GM18508 (cell line): ENCODE data around the gene SYT12.

Source experiments
- ATAC-seq: cut with Tn5 transposase; IDR thresholded peaks from one replicate; pipeline ENCODE4 v1.9.1; 2021; ENCODE audit warnings: moderate number of reproducible peaks; ENCODE audit not compliant: insufficient read depth, unreplicated experiment

The SYT12 gene

DNA sequence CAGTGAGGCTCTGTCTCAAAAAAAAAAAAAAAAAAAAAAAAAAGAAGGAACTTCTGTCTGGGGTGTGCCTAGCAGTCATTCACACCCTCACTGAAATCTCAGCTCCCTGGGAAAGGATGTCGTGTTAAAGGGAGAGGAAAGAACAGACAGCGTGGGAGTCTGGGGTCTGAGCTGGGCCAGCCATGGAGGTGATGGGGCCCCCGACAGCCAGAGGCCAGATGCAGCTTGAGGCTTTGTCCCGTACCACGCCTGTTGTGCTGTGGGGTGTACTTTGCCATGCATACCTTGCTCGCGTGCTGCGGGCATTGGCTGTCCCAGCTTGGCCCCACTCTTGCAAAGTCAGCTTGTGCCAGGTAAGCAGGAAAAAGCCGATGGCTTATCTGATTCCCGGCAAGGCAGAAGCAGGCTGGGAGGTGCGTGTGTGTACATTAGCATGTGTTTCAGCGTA, 4.6 kb downstream of the SYT12 start:
- ATAC-seq: no peak

- no peak for ATAC-seq
Observed at GRCh38 chr11:67027943-67028542, 5.1 kb downstream of the SYT12 start.

DNA sequence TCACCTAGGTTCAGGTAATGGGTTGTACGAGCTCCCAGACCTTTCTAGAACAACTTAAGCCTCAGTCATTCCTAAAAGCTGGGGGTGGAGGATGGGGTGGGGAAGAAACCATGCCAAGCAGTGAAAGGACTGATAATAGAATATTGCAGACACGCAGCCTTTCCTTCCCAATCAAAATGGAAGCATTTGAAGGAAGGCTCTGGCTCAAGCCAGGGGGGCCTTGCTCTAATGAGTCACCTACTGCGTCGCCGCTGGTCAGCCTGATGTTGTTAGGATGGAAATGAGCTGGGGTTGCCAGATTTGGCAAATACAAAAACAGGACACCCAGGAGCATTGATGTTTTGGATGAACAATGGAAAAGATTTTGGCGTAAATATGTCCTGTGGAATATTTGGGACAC, 6.2 kb downstream of the SYT12 start:
- ATAC-seq: no peak

GRCh38 chr11:67030976-67031375, 8.0 kb downstream of the SYT12 start:
- ATAC-seq: no peak

- ATAC-seq: no peak
Observed at GRCh38 chr11:67031791-67032561, 9.0 kb downstream of the SYT12 start.

DNA sequence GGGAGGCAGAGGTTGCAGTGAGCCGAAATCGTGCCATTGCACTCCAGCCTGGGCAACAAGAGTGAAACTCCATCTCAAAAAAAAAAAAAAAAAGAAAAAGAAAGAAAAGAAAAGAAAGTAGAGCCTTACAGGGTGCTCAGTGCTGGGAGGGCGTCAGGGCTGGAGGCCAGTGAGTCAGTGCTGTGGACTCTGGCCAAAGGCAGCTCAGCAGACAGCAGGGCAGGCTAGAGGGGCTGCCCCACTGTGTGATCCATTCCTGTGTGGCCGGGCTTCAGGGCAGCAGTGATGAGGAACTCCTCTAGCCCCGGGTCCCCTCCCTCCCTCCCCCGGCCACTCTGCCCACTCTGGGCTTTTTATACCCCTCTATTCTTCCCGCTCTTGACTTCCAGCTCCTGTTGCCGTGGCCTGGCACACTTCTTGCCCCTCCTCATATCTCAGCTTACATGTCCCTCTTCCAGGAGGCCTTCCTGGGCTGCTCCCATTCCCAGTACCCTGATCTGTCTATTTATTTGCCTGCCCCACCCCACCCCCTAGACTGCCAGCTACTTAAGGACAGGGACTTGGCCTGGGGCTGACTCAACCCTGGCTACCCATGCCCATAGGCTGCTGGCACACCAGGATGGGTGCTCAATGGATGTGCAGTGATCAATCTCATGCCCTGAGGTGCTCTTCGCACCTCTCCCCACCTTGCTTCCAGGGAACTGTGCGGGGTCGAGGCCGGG, 10.1 kb downstream of the SYT12 start:
- ATAC-seq: no peak

- no peak for ATAC-seq
Observed at GRCh38 chr11:67033661-67034166, 10.8 kb downstream of the SYT12 start.

- ATAC-seq: no peak
Observed at GRCh38 chr11:67034350-67034749, 11.4 kb downstream of the SYT12 start.

- ATAC-seq: no peak
Observed at GRCh38 chr11:67040147-67040546, 17.2 kb downstream of the SYT12 start.

GRCh38 chr11:67041602-67042001, 18.7 kb downstream of the SYT12 start:
- no peak for ATAC-seq

- no peak for ATAC-seq
Observed at GRCh38 chr11:67043572-67044349, 20.8 kb downstream of the SYT12 start.

DNA sequence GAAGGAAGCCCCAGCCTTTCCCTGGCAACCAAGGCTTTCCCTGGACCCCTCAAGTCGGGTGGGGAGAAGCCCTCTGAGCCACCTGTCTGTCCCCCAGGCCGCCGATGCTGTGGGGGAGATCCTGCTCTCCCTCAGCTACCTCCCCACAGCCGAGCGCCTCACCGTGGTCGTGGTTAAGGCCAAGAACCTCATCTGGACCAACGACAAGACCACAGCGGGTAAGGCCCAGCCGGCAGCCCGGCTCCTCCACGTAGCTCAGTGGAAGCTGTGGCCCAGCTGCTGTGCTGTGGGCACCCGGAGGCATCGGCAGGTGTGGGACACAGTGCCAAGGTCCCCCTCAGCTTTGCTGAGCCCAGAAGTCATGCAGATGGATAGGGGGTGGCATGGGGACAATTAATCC, 21.6 kb downstream of the SYT12 start:
- no peak for ATAC-seq

DNA sequence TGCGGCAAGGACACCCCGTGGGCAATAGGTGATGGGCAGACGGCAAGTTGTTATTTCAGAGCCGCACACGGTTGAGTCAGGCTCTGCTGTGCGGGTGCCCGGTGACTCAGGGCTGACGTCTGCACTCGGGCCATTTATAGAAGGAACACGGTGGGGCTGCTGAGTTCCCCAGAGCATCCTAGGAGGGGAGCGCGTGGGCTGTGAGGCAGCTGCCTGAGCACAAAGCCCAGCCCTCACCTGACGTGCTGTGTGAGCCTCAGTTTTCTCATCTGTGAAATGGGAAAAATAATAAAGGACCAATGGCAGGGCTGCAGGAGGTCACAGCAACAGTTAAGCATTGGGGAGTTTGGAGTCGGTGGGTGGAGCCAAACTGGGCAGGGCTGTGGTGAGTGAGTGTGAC, 22.4 kb downstream of the SYT12 start:
- no peak for ATAC-seq

GRCh38 chr11:67048515-67049130, 25.7 kb downstream of the SYT12 start:
- no peak for ATAC-seq

GRCh38 chr11:67050139-67050538, 27.2 kb downstream of the SYT12 start:
- no peak for ATAC-seq

- no peak for ATAC-seq
Observed at GRCh38 chr11:67051180-67051893, 28.4 kb downstream of the SYT12 start.

DNA sequence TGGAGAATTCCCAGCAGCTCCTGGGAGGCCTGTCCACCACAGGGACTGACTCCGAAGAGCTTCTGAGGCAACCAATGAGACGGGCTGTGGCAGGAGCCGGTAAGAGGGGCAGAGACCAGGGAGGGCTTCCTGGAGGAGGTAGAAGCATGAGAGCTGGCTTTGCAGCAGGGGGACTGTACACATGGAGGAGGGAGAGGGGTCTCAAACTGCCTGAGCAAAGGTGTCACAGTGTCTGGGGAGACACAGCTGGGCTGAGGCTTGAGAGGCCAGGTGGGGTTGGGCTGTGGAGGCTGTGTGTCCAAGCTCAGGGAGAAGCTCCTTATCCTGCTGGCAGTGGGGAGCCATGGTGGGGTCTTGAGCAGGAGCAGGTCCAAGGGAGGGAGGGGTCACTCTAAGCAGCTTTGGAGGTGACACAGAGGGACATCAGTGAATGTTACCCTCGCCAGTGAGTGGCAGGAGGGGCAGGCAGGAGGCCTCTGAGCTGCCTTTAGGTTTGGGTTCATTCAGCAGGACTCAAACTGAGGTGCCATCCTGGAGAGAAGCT, 29.1 kb downstream of the SYT12 start:
- no peak for ATAC-seq

DNA sequence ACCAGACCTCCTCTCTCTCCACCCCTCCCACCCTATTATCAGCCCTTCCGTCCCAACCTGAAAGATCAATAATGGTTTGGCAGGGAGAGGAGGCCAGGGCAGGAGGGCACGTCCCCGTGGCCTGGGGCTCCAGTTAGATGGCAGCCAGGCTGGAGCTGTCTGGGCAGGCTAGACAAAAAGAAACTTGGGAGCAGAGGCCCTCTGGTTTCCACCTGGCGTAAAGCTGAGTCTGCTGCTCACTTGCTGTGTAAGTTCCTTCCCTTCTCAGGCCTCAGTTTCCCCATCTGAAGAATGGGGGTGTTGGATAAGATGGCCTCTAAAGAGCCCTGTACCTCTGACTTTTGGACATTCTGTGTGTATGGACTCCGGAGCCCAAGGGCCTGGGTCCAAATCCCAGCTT, 30.0 kb downstream of the SYT12 start:
- no peak for ATAC-seq

DNA sequence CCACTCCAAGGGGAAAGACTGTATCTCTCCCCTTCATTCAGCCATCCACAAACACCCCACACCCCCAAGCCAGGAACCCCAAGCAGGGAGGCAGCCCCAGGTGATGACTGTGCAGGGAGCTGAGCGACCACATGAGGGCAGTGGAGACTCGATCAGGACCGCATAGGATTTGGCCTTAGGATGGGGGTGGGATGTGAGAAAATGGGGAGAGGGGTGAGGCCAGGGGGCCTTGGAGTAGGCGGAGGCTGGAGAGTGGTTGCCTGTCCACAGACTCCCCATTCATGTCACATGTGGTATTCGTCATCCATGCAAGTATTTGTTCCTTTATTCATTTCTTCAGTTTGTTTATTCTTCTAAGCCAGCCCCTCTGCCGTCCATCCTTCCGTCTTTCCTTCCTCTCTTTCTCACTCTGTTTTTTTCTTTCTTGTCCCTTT, 31.0 kb downstream of the SYT12 start:
- ATAC-seq: no peak
